ENCODE results near the gene MED31.

MED31 gene

DNA sequence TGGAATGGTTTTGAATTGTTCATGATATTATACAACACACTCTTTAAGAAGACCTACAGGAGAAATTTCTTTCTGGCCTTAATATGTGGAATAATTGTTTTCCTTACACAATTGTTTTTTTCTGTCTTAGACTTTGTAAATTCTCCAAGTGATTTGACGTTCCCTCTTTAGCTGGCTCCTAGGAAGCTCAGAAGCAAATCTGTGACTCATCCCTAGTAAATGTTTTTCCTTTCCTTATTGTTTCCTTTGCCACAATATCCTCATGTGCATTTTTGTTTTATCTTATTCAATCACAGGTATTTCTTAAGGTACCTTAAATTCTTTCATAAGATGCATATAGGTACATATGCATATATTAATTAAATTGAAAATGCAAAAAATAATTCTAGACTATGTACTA lies 24.4 kb downstream of the MED31 start:
- Mint-ChIP-seq H3K36me3 (ENCODE audit: low read depth) (peaks cover 68% of the 10 kb centered on the region), H3K9me3 (no peaks in the 10 kb centered on the region), H3K27me3 (ENCODE audit: low read depth) (no peaks in the 10 kb centered on the region), H3K4me1 (no peaks in the 10 kb centered on the region), H3K4me3 (no peak overlapping the region), H3K27ac (no peak overlapping the region)
- TF ChIP-seq, protein P1, sequence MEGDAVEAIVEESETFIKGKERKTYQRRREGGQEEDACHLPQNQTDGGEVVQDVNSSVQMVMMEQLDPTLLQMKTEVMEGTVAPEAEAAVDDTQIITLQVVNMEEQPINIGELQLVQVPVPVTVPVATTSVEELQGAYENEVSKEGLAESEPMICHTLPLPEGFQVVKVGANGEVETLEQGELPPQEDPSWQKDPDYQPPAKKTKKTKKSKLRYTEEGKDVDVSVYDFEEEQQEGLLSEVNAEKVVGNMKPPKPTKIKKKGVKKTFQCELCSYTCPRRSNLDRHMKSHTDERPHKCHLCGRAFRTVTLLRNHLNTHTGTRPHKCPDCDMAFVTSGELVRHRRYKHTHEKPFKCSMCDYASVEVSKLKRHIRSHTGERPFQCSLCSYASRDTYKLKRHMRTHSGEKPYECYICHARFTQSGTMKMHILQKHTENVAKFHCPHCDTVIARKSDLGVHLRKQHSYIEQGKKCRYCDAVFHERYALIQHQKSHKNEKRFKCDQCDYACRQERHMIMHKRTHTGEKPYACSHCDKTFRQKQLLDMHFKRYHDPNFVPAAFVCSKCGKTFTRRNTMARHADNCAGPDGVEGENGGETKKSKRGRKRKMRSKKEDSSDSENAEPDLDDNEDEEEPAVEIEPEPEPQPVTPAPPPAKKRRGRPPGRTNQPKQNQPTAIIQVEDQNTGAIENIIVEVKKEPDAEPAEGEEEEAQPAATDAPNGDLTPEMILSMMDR (IDR thresholded peaks at IDR 0.05; ENCODE audit: unreplicated experiment in 3 of 3) = no peak

DNA sequence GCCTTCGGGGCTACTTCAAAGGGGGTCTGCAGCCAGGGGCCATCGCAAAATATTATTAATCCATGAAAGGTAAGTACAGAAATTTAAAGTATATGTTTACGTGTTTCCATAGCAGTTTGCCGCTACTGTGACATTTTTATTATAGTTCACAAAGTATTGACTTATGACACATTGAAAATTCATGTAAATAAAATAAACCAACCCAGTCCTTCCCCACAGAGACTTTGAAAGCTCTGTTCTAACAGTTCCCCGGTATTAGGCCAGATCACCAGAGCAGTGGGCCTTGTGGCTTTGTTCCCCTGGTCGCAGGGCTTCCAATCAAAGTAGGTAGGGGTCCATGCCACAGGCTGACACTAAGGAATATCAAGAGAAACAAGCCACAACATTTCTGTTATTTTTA lies 24.8 kb downstream of the MED31 start:
- Mint-ChIP-seq H3K27ac (no peak overlapping the region), H3K9me3 (no peaks in the 10 kb centered on the region), H3K4me3 (no peak overlapping the region), H3K4me1 (no peaks in the 10 kb centered on the region), H3K27me3 (ENCODE audit: low read depth) (no peaks in the 10 kb centered on the region), H3K36me3 (ENCODE audit: low read depth) (peaks cover 67% of the 10 kb centered on the region)
- TF ChIP-seq, protein P1 (IDR thresholded peaks at IDR 0.05; ENCODE audit: unreplicated experiment in 3 of 3) = no peak

DNA sequence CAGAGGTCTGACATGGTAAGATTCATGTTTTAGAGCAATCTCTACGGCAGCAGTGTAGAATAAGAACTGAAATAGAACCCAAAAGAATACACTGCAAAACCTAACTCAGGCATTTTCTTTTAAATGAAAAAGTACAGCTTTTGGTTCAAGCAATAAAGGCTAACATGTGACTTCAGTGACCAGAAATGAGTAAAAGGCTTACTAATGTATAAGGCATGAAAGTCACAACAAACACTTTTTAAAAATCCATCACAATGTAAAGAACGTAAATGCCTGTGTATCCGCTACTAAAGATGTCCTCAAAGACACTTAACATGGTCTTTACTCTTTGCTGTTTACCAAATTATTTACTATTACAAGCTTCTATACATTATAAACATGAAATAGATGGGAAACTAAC lies 27.5 kb downstream of the MED31 start:
- peaks cover 68% of the 10 kb centered on the region for H3K36me3 Mint-ChIP-seq (ENCODE audit: low read depth)
- H3K4me3 Mint-ChIP-seq = no peak overlapping the region
- no peaks in the 10 kb centered on the region for H3K27me3 Mint-ChIP-seq (ENCODE audit: low read depth)
- TF ChIP-seq, protein P1 (IDR thresholded peaks at IDR 0.05; ENCODE audit: unreplicated experiment in 3 of 3) = no peak
- H3K27ac Mint-ChIP-seq = no peak overlapping the region
- no peaks in the 10 kb centered on the region for H3K9me3 Mint-ChIP-seq
- H3K4me1 Mint-ChIP-seq = no peaks in the 10 kb centered on the region

DNA sequence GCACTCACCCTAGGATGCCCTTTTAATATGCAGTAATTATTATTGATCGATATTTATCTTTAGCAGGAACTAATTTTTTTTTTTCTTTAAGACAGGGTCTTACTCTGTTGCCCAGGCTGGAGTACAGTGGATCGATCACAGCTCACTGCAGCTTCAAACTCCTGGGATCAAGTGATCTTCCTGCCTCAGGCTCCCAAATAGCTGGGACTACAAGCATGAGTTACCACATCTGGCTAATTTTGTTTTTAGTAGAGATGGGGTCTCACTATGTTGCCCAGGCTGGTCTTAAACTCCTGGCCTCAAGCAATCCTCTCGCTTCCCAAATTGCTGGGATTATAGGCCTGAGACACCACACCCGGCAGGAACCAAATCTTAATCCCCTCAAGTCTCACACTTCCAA lies 40.2 kb downstream of the MED31 start:
- no peak overlapping the region for H3K27ac Mint-ChIP-seq
- peaks cover 70% of the 10 kb centered on the region for H3K36me3 Mint-ChIP-seq (ENCODE audit: low read depth)
- TF ChIP-seq, protein P1 (IDR thresholded peaks at IDR 0.05; ENCODE audit: unreplicated experiment in 3 of 3) = no peak
- no peaks in the 10 kb centered on the region for H3K4me1 Mint-ChIP-seq
- H3K4me3 Mint-ChIP-seq = no peak overlapping the region
- no peaks in the 10 kb centered on the region for H3K27me3 Mint-ChIP-seq (ENCODE audit: low read depth)
- H3K9me3 Mint-ChIP-seq = no peaks in the 10 kb centered on the region

DNA sequence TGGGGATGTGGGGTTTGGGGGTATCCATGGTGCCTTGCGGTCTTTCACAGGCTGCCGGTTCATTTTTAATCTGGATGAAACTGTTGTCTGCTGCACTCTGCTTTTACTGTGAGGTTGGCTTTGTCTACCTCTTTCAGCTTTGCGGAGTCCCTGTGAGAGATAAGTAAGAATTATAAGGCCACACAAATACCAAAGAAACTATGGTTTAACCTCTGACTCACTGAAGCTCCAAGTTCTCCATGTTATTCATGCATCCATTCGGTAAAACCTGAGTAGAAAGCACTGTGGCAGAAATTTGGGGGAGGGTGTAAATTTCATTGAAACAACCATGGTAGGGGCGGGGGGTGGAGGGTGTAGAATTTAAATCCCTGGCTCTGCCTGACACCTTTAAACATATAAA lies 41.4 kb downstream of the MED31 start:
- no peaks in the 10 kb centered on the region for H3K9me3 Mint-ChIP-seq
- TF ChIP-seq, protein P1 (IDR thresholded peaks at IDR 0.05; ENCODE audit: unreplicated experiment in 3 of 3) = no peak
- peaks cover 73% of the 10 kb centered on the region for H3K36me3 Mint-ChIP-seq (ENCODE audit: low read depth)
- H3K4me3 Mint-ChIP-seq = no peak overlapping the region
- no peak overlapping the region for H3K27ac Mint-ChIP-seq
- no peaks in the 10 kb centered on the region for H3K4me1 Mint-ChIP-seq
- no peaks in the 10 kb centered on the region for H3K27me3 Mint-ChIP-seq (ENCODE audit: low read depth)

DNA sequence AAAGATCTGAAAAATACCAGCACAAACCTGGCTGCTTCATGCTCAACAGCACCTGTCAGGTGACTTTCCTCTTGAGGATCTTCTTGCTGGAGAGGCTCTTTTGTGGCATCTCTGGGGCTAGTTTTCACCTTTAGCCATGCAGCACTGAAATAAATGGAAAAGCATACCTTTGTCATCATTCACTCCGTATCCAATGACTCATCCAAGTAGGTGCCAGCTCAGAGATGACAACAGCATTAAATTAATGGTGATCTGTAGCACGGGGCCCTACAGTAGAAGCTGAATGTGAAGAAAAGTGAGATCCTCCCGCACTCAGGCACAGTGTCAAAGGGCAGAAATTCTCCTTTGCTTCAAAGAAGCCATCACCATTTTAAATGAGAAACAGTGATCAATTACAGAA lies 43.1 kb downstream of the MED31 start:
- peaks cover 6% of the 10 kb centered on the region for H3K4me1 Mint-ChIP-seq
- no peak overlapping the region for H3K27ac Mint-ChIP-seq

More for the DNA sequence above, 43.1 kb downstream of the MED31 start:
- Mint-ChIP-seq H3K36me3 (ENCODE audit: low read depth) (peaks cover 75% of the 10 kb centered on the region), H3K4me3 (no peak overlapping the region), H3K9me3 (no peaks in the 10 kb centered on the region), H3K27me3 (ENCODE audit: low read depth) (no peaks in the 10 kb centered on the region)
- TF ChIP-seq, protein P1 (IDR thresholded peaks at IDR 0.05; ENCODE audit: unreplicated experiment in 3 of 3) = no peak
